GM21737 (cell line): ENCODE results near the gene CELF4.

Experiments
- ATAC-seq: cut with Tn5 transposase; IDR thresholded peaks from one replicate; pipeline ENCODE4 v1.9.1; 2021; ENCODE audit warnings: mild to moderate bottlenecking, moderate library complexity; ENCODE audit not compliant: unreplicated experiment

CELF4 gene

GRCh38 chr18:37422596-37422995 lies 143.0 kb downstream of the CELF4 start:
- no peak for ATAC-seq

GRCh38 chr18:37422116-37422515 lies 143.5 kb downstream of the CELF4 start:
- no peak for ATAC-seq

DNA sequence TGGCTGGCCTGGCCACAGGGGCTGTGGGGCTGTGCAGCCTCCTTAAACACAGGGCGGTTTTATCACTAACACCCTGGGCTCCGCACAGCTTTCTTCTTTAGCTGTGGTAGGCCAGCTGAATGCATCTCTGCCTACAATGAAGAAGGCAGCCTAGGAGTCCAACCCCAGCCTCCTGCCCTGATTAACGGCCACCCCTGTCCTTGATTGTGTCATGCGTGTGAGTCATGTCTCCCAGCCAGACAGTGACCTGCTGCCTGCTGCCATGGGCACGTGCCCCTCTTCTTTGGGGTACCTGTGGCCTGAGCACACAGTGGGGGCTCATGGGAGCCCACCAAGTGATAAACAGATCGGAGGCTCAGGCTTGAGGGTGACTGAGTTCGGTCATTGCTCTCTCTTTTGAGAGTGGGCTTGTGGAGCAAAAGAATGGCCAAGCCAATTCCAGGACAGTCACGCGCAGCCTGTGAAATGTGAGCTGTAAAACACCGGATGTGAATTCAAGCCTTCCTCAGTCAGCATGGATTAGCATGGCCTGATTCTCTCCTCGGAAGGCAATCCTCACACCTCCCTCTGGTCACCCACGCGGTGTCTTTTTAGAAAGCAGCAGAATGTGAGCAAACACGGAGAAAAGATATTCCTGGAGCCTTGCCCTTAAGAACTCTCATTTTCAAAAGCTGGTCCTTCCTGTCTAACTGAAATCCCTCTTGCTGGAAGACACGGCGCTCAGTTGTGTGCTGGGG lies 144.1 kb downstream of the CELF4 start:
- no peak for ATAC-seq

- no peak for ATAC-seq
Measured at GRCh38 chr18:37420315-37420880, 145.2 kb downstream of the CELF4 start.

GRCh38 chr18:37419866-37420265 lies 145.7 kb downstream of the CELF4 start:
- ATAC-seq = no peak

GRCh38 chr18:37419315-37419714 lies 146.3 kb downstream of the CELF4 start:
- ATAC-seq = no peak

DNA sequence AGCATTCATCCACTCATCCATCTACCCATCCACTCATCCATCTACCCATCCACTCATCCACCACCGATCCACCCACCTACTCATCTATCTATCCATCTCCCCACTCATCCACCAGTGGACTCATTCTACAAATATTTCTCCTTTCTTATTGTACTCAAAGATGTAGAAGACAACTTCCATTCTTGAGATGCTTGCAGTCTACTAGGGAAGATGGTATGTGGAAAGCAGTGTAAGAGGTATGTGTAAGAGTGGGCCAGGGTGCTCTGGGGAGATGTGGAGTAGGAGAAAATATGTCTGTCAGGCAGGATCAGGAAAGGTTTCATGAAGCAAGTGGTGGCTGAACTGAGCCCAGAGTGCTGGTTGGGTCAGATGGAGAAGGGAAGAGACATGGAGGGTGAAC lies 150.8 kb downstream of the CELF4 start:
- no peak for ATAC-seq

- ATAC-seq = no peak
Measured at GRCh38 chr18:37412829-37413228, 152.8 kb downstream of the CELF4 start.

GRCh38 chr18:37412333-37412732 lies 153.3 kb downstream of the CELF4 start:
- no peak for ATAC-seq

- ATAC-seq = no peak
Measured at GRCh38 chr18:37409878-37410277, 155.7 kb downstream of the CELF4 start.

GRCh38 chr18:37408676-37409265 lies 156.8 kb downstream of the CELF4 start:
- ATAC-seq = no peak

- ATAC-seq = no peak
Measured at GRCh38 chr18:37407571-37407970, 158.0 kb downstream of the CELF4 start.

GRCh38 chr18:37405772-37406171 lies 159.8 kb downstream of the CELF4 start:
- ATAC-seq = no peak

DNA sequence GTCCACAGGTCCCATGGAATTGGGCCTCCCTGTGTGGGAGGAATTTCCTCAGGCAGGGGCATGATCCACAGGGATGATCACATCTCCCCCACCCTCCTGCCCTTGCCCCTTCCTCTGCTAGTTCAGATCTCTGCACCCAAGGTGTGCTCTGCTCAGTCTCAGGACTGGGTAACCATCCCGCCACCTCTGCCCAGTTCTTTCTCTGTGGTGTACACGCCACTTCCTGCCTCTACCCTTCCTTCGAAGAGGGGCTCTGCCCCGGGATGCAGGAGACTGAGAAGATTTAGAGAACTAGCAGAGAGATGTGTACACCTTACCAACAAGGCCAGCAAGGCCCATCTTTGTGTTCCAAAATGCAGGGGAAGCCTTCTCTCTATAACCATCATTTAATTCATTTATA lies 160.4 kb downstream of the CELF4 start:
- no peak for ATAC-seq

GRCh38 chr18:37403788-37404187 lies 161.8 kb downstream of the CELF4 start:
- ATAC-seq = no peak

DNA sequence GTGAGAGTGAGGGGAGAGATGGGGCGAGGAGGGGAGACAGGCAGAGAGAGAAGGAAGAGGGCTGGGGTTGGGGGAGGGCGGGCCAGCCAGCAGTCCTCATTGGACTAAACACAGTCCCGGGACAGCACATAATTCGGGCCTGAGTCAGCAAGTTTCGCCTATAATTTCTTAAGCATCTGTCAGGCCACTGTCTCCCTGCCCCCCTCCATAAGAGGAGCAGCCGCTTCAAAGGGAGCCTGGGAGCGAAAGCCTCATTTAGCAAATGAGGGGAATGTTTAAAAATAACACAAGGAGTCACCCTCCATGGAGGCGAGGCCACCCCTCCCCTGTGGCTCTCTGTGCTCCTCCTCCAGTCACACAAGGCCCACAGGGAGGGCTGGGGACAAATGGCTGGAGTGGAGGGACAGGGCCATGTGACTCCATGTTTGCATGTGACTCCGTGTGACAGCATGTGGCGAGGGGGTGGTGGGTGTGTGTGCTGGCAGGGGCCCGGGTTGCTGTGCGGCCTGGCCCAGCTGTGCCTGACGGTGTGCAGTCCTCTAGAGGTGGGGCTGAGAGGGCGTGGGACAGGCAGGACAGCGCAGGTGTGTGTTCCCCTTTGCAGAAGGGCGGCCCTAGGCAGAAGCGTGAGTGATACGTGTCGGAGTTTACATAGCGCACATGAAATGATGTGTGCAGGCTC lies 162.4 kb downstream of the CELF4 start:
- ATAC-seq = no peak

DNA sequence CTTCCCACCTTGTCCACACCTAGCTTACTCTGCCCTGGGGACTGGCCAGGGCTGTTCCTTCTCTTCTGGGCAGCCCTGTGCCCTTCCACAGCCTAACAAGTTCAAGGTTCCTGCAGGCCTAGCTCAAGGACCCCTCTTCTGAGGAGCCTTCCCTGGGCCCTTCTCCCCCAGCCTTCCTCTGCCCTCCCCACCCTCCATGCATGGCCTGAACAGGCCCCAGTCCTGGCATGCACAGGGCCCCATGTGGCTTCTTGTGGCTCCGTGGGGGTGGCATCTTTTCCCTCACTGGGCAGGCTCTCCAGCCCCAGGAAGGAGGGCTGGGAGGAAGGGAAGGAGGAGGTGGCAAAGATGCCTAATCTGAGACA lies 162.9 kb downstream of the CELF4 start:
- no peak for ATAC-seq

GRCh38 chr18:37400802-37401201 lies 164.8 kb downstream of the CELF4 start:
- no peak for ATAC-seq

- ATAC-seq = no peak
Measured at GRCh38 chr18:37398248-37398920, 167.2 kb downstream of the CELF4 start.

- no peak for ATAC-seq
Measured at GRCh38 chr18:37397814-37398213, 167.8 kb downstream of the CELF4 start.

- ATAC-seq = no peak
Measured at GRCh38 chr18:37396971-37397720, 168.5 kb downstream of the CELF4 start.
